ENCODE results near the gene TNIP2. TPM values are rescaled to one million over a fixed set of nuclear protein-coding genes. Genes with fewer than 3 reads are reported as not detected.

Gene TNIP2
- total and polyA plus RNA-seq, 2 donors (not counting 1 experiment from before 2014, with no cell fraction given), result 47.6 to 71.9 TPM

DNA sequence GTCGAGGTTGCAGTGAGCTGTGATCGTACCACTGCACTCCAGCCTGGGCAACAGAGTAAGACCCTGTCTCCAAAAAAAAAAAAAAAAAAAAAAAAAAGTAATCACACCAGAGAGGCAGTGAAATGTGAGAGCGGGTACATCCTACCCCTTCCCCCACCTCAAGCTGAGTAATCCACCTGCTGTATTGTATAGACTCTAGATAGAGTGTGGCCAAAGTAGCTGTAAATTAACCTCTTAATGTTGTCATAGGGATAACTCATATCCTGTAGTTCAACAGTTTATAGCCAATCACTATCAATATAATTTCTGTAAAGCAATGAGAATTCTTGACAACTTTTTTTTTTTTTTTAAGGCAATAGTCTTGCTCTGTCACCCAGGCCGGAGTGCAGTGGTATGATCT, 30.8 kb downstream of the TNIP2 start:
- Histone ChIP-seq H3K4me1 (ENCODE audit: control insufficient read depth in 2 of 2, insufficient read depth in 2 of 2, low read length in 2 of 2) (no peaks in the 10 kb centered on the region), H3K36me3 (replicated peaks in 1 of 2; ENCODE audit: control extremely low read depth in 1 of 2, control insufficient read depth in 1 of 2, extremely low read depth in 1 of 2, insufficient read depth in 2 of 2, low read length in 1 of 2) (peaks cover 1 to 30% of the 10 kb centered on the region in 2 experiments), H3K79me2 (ENCODE audit: control insufficient read depth, insufficient read depth, low read length) (no peaks in the 10 kb centered on the region), H3K27ac (ENCODE audit: low read length in 2 of 2) (no peak overlapping the region), H3K4me2 (replicated peaks; ENCODE audit: low read depth, low read length, poor library complexity, severe bottlenecking) (no peak overlapping the region), H3K4me3 (ENCODE audit: control extremely low read depth in 1 of 5, extremely low read depth in 1 of 5, insufficient read depth in 1 of 5, low read depth in 2 of 5, low read length in 4 of 5) (no peak overlapping the region), H3K9me3 (ENCODE audit: control extremely low read depth in 1 of 3, control insufficient read depth in 2 of 3, insufficient read depth in 1 of 3, low read length in 2 of 3) (no peaks in the 10 kb centered on the region), H4K20me1 (ENCODE audit: control insufficient read depth, insufficient read depth, low read length, poor library complexity, severe bottlenecking) (no peaks in the 10 kb centered on the region), H3K9ac (ENCODE audit: low read length) (no peak overlapping the region), H3K27me3 (replicated peaks in 1 of 4; ENCODE audit: control extremely low read depth in 1 of 4, control insufficient read depth in 3 of 4, insufficient read depth in 4 of 4, low read length in 3 of 4) (no peaks in the 10 kb centered on the region), H2AFZ (ENCODE audit: insufficient read depth, low read depth, low read length, poor library complexity, severe bottlenecking) (no peak overlapping the region)
- no peak overlapping the region for H3K27ac Mint-ChIP-seq
- DNase-seq (no peak), ATAC-seq (ENCODE audit: low read depth) (no peak)
- ChIA-PET POLR2A (interaction anchor here (0.6 to 0.7 kb wide), 2 partner anchors 155 to 284 kb away, joined by 6 to 11 read pairs; no protein-coding TSS in a partner anchor), CTCF (interaction anchor here (0.6 to 0.7 kb wide), 3 partner anchors 42 to 144 kb away, joined by 3 to 6 read pairs (median 3); no protein-coding TSS in a partner anchor)
- intact Hi-C loops (cut with micrococcal nuclease), result no loop called here
- peaks cover 2% of the 10 kb centered on the region for H3K4me1 Mint-ChIP-seq
- no peak for TF ChIP-seq EZH2 (IDR thresholded peaks at IDR 0.05; ENCODE audit: borderline replicate concordance, insufficient read depth, low read depth, low read length, poor library complexity, severe bottlenecking)
- TF ChIP-seq, protein P1, sequence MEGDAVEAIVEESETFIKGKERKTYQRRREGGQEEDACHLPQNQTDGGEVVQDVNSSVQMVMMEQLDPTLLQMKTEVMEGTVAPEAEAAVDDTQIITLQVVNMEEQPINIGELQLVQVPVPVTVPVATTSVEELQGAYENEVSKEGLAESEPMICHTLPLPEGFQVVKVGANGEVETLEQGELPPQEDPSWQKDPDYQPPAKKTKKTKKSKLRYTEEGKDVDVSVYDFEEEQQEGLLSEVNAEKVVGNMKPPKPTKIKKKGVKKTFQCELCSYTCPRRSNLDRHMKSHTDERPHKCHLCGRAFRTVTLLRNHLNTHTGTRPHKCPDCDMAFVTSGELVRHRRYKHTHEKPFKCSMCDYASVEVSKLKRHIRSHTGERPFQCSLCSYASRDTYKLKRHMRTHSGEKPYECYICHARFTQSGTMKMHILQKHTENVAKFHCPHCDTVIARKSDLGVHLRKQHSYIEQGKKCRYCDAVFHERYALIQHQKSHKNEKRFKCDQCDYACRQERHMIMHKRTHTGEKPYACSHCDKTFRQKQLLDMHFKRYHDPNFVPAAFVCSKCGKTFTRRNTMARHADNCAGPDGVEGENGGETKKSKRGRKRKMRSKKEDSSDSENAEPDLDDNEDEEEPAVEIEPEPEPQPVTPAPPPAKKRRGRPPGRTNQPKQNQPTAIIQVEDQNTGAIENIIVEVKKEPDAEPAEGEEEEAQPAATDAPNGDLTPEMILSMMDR (IDR thresholded peaks at IDR 0.05), result no peak
- H3K27me3 Mint-ChIP-seq, result no peaks in the 10 kb centered on the region
- H3K4me3 Mint-ChIP-seq, result no peak overlapping the region
- WGBS (ENCODE audit: insufficient coverage), result 94% methylated on average over 2 of the region's 4 CpGs
- H3K9me3 Mint-ChIP-seq (ENCODE audit: insufficient read depth), result no peaks in the 10 kb centered on the region

DNA sequence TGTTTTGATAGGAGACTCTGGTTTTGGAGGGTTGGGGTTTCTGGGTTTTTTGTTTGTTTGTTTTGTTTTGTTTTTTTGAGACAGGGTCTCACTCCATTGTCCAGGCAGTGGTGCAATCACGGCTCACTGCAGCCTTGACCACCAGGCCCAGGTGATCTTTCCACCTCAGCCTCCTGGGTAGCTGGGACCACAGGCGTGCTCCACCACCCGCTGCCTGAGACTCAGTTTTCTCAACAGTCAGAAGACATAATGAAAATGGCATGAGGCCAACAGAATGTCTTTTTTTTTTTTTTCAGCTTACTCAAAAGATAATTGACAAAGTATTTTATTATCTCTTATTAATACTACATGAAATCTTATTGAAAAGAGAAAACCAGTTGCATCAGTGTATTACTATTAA, 32.4 kb downstream of the TNIP2 start:
- H3K9me3 ChIP-seq (ENCODE audit: control extremely low read depth in 1 of 3, control insufficient read depth in 2 of 3, insufficient read depth in 1 of 3, low read length in 2 of 3), result no peaks in the 10 kb centered on the region
- CTCF ChIA-PET, result interaction anchor here (1.1 kb wide), 1 partner anchor 27 kb away, joined by 3 read pairs; no protein-coding TSS in a partner anchor
- H2AFZ ChIP-seq (ENCODE audit: insufficient read depth, low read depth, low read length, poor library complexity, severe bottlenecking), result no peak overlapping the region
- no peak for DNase-seq
- H4K20me1 ChIP-seq (ENCODE audit: control insufficient read depth, insufficient read depth, low read length, poor library complexity, severe bottlenecking), result no peaks in the 10 kb centered on the region
- H3K27ac ChIP-seq (ENCODE audit: low read length in 2 of 2), result no peak overlapping the region
- H3K4me3 Mint-ChIP-seq, result no peak overlapping the region
- POLR2A ChIA-PET, result no interaction called here
- H3K79me2 ChIP-seq (ENCODE audit: control insufficient read depth, insufficient read depth, low read length), result no peaks in the 10 kb centered on the region
- no CpG with 5 or more reads among the region's 3 CpGs for WGBS (ENCODE audit: insufficient coverage)
- ATAC-seq (ENCODE audit: low read depth), result no peak
- TF ChIP-seq, protein P1 (IDR thresholded peaks at IDR 0.05), result no peak
- TF ChIP-seq EZH2 (IDR thresholded peaks at IDR 0.05; ENCODE audit: borderline replicate concordance, insufficient read depth, low read depth, low read length, poor library complexity, severe bottlenecking), result no peak
- H3K4me3 ChIP-seq (ENCODE audit: control extremely low read depth in 1 of 5, extremely low read depth in 1 of 5, insufficient read depth in 1 of 5, low read depth in 2 of 5, low read length in 4 of 5), result no peak overlapping the region
- no peak overlapping the region for H3K4me2 ChIP-seq (replicated peaks; ENCODE audit: low read depth, low read length, poor library complexity, severe bottlenecking)
- H3K9me3 Mint-ChIP-seq (ENCODE audit: insufficient read depth), result no peaks in the 10 kb centered on the region
- no peak overlapping the region for H3K9ac ChIP-seq (ENCODE audit: low read length)
- intact Hi-C loops (cut with micrococcal nuclease), result no loop called here
- H3K27me3 Mint-ChIP-seq, result no peaks in the 10 kb centered on the region
- peaks cover 1 to 35% of the 10 kb centered on the region in 2 experiments for H3K36me3 ChIP-seq (replicated peaks in 1 of 2; ENCODE audit: control extremely low read depth in 1 of 2, control insufficient read depth in 1 of 2, extremely low read depth in 1 of 2, insufficient read depth in 2 of 2, low read length in 1 of 2)
- H3K4me1 Mint-ChIP-seq, result peaks cover 2% of the 10 kb centered on the region
- no peaks in the 10 kb centered on the region for H3K27me3 ChIP-seq (replicated peaks in 1 of 4; ENCODE audit: control extremely low read depth in 1 of 4, control insufficient read depth in 3 of 4, insufficient read depth in 4 of 4, low read length in 3 of 4)
- H3K4me1 ChIP-seq (ENCODE audit: control insufficient read depth in 2 of 2, insufficient read depth in 2 of 2, low read length in 2 of 2), result no peaks in the 10 kb centered on the region
- no peak overlapping the region for H3K27ac Mint-ChIP-seq
